ENCODE data around the gene PLA2G3.
"Not testable (repeated sequence)": the region's sequence is repeated elsewhere in the genome, so short reads cannot be mapped to it uniquely, and the experiment has no call there.

The PLA2G3 gene

DNA sequence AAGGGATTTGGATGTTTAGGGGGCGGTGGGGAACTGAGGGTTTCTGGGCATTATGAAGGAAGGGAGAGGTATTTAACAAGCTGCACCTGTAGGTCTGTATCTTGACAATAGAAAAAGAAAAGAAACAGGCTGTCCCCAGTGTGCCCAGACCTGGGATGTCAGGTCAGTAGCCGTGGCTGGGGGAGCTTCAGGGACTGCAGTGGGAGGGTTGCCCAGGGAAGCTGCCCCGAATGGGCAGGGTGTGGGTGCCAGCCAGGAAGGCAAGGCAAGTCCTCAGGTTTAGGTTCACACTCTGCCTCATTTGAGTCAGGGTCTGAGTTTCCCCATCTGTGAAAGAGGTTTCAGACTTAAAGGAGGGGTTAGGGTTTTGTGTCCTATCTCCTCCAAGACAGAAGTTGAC lies 16.0 kb downstream of the PLA2G3 start:
- DNase-seq (ENCODE audit: low read depth in 2 of 2) = no peak

DNA sequence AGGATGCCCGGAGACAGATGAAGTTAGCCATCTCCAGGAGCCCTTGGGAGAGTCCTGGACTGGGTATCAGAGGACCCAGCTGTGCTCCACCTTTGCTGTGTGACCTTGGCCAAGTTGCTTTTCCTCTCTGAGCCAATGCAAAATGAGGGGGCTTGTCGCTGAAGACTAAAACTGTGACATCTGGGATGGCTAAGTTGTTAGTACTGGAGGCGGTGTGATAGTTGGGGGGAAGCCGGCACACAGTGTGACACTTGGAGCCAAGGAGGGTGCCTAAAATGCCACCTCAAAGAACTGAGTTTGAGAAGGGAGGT lies 17.1 kb downstream of the PLA2G3 start:
- no peak for DNase-seq (ENCODE audit: low read depth in 2 of 2)

DNA sequence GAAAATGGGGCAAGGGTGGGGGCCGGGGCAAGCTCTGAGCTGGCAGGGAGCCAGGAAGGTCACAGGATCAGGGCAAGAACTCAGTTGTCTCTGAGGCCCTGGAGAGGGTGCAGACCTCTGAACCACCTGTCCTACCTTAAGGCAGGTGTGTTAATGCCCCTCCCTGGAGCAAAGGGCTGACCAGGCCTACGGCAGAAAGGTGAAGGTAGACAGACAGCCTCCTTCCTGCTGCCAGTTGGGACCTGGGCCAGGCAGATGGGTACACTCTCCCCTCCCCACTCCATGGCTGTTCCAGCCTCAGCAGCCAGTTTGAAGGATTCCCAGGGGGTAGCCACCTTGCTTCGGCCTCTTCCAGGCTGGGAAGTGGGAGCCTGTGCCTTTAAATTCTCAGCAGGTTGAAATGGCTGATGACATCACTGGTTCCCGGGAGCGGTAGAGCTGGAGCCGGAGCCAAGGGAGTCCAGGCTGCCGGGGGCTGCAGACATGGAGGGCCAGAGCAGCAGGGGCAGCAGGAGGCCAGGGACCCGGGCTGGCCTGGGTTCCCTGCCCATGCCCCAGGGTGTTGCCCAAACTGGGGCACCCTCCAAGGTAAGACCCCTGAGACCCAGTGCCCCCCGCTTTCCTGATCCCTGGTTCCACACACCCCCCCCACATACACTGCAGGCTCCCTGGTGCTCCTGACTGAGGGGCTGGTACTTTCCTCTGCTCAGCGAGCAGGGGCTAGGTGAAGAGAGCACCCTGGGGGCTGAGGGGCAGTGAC lies 17.6 kb downstream of the PLA2G3 start, which contains the start of gene INPP5J:
TSS of gene INPP5J (plus strand) at position 435 of the 760 bp plus-strand sequence. CDS start at position 484, 49 bp downstream.
- DNase-seq (ENCODE audit: low read depth in 2 of 2) = no peak

DNA sequence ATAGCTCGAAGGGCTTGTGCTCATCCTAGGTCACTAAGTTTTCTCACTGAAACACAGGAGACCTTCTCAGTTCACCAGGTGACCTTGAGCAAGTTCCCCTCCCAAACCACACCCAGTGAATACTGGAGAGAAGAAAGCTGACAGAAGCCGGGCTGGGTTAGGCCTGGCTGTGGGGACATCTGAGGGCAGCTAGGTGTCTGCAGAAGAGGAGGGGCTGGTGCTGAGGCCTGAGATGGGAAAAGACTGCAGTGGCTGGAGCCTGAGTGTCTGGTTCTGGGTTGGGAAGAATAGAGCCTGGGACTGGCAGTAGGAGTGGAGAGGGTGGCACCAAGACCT lies 18.1 kb downstream of the PLA2G3 start:
- DNase-seq (ENCODE audit: low read depth in 2 of 2) = no peak

DNA sequence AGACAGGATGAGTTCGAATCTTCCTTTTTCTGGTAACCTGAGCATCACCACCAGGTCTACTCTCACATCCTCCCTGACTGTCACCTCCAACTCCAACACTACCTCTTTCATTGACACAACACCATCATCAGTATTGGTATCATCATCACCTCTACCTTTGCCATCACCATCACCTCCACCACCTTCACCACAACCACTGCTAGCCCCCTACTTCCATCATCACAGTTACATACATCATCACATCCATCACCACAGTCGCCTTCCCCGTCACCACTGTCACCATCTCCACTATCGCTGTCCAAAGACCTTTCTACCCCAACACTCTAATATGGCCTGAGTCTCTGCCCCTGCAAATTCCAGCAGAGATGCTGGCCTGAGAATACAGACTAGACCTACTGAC lies 18.9 kb downstream of the PLA2G3 start:
- DNase-seq (ENCODE audit: low read depth in 2 of 2) = no peak

DNA sequence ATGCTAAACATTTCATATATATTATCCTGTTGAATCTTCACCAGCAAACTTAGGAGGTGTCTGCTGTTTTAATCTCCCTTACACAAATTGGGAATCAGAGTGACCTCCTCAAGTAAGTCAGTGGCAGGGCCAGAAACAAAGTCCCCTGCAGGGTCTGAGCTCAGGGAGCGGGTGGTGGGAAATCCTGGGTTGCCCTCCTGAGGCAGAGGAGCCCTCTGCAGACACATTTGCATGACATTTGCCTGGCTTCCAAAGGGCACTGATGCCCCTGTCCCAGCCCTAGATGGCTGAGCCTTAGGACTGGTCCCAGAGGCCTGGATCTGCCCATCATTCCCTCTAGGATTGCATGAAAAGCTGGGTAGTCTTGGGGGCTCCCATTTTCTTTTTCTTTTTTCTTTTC lies 19.7 kb downstream of the PLA2G3 start:
- DNase-seq (ENCODE audit: low read depth in 2 of 2) = no peak

DNA sequence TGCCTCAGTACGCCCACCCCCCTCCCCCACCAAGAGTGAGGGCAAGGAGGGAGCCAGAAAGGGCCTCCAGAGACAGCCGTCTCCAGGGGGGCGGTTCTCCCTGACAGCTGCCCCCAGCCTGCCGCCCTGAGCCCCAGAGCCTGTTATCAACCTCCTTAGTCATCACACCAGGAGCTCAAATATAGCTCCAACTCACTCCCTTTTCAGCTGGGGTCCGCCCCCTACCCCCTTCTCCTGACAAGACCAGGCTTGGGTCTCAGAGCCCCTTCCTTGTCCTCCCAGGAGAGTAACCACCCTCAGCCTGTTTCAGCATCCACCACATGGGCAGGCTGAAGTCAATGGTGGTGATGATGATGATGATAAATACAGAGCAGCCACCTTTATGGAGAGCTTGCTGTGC lies 20.1 kb downstream of the PLA2G3 start:
- DNase-seq (ENCODE audit: low read depth in 2 of 2) = no peak

DNA sequence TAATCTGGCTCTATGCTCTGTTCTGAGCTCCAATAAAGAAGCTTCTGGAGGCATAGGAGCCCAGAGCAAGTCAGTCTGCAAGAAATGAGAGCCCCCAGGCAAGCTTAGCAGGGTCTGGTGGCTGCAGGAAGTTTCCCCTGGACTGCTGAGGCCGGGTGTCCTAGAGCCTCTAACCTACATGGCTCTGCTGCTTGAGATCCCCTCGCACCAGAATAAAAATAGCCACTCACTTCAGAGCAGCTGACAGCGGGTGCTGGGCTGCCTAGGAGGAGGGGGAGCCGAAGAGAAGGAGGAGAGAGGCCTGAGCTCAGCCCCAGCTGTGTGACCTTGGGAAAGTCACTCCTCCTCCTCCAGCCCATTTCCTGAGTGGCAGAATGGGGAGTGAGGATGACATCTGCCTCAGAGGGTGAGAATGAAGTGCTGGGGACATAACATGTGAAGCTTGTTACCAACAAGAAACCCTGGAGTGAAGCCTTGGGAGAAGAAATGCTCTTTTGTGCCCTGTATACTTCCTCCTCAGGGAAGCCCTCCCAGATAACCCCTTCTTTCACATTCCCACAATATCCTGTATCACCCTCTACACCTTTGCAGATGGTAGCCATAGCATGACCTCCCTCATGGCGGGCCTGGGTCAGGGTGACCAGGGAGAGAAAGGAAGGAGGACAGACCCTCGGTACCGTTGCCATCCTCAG lies 21.1 kb downstream of the PLA2G3 start:
- DNase-seq (ENCODE audit: low read depth in 2 of 2) = no peak

DNA sequence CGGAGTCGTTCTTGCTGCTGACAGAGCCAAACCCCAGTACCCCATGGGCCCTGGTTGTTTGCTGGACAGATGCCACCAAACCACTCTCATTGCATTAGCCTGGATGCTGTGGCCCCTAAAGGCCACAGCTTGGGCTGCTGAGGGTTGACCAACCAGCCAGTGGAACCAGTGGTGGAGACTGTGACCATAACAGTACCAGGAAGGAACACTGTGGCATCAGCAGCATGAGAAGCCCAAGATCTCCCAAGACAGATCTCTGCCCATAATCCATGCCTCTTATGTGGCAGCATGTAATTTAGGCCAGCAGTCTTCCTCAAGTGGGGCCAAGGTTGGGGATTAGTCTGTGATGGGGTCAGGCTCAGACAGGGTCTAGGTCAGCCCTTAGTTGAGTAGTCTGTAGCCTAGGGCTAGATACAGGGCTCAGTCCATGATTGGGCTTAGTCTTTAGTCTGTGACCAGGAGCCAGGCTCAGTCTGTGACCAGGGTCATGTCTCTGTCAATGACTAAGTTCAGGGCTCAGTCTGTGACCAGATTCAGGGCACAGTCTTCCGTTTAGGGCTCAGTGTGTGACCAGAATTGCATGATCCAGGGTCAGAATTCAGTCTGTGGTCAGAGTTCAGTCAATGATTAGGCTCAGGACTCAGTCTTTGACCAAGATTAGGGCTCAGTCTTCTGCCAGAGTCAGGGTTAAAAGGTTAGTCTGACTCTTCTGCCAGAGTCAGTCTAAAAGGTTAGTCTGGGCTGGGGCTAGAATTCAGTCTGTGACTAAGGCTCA lies 22.1 kb downstream of the PLA2G3 start:
- no peak for DNase-seq (ENCODE audit: low read depth in 2 of 2)

DNA sequence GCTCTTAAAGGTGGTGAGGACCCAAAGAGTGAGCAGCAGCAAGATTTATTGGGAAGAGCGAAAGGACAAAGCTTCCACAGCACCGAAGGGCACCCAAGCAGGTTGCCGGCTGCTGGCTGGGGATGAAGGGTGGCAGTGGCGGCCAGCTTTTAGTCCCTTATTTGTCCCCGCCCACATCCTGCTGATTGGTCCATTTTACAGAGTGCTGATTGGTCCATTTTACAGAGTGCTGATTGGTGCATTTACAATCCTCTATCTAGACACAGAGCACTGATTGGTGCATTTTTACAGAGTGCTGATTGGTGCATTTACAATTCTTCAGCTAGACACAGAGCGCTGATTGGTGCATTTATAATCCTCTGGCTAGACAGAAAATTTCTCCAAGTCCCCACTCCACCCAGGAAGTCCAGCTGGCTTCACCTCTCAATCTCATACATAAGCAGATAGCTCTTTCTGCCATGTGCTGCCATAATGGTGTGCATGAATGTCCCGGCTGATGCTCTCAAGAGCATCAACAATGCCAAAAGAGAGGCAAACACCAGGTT lies 27.7 kb downstream of the PLA2G3 start:
- not testable (repeated sequence) for DNase-seq (ENCODE audit: low read depth in 2 of 2)

DNA sequence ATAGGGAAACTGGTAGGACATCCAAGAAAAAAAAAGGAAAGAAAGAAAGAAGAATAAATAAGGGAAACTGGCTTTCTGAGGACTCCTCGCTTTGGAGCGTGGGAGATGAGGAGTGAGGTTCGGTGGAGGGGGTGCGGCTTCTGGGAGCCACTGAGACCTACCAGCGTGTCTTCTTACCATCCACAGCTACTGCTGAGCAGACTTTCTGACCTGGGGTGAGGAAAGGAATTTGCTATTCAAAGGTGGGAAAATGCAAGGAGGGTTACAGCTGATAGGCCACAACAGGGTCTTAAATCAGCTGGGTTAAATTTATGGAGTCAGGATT lies 32.5 kb downstream of the PLA2G3 start:
- DNase-seq (ENCODE audit: low read depth in 2 of 2) = no peak

DNA sequence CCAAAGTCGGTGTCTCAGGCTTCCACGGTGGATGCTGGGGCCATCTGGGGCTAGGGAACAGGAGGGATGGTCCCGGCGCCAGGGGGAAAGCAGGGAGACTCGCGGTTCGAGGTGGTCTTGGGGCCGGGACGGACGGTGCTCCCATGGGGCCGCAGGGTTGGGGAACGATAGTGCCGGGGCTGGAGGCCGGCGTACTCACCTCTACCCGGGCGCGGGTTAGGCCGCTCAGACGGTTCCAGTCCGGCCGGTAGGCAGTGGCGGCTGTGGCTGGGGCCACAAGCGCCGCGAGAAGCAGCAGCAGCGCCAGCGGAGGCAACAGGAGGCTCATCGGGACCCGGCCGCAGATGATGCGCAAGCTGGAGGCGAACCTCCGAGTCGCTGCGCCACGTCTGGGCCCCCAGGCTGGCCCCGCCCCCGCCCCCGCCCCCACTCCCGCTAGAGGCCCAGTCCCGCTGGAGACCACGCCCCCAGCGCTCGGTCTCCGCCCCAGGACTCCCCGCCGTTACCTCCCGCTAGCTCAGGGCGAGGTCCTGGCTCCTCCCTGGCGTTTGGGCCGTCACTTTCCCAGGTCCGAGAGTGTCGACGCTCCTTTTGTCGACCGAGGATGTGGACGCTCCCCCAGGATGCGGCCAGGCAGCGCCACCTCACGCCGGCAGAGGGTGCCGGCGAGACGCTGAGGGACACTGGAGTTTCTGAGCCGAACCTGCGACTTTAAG lies 33.0 kb downstream of the PLA2G3 start, which contains the start of gene SELENOM:
TSS of gene SELENOM (minus strand) at position 391 of the 716 bp plus-strand sequence. CDS start at position 328, 63 bp downstream.
- peak; percentile 84 to 86 for DNase-seq (ENCODE audit: low read depth in 2 of 2)

DNA sequence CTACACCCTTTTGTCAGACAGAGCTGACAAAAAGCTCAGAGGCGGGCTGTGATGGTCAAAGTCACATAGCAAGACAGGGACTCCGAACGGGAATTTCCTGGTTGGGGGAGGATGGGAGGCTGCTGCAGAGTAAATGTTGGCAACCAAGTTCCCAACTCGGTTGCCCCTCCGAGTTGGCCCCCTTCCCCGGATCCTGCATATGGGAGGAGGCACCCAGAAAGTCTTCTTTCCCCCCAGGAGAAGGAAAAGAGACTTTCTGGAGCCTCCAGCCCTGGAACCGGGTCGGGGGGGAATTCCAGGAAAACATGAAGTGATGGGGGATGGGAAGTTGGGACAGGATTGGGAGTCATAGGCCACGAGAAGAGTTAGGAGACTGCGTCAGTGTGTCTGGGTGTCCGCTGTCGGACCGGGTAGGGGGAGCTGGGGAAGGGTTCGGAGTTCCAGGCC lies 33.6 kb downstream of the PLA2G3 start:
- no peak for DNase-seq (ENCODE audit: low read depth in 2 of 2)

DNA sequence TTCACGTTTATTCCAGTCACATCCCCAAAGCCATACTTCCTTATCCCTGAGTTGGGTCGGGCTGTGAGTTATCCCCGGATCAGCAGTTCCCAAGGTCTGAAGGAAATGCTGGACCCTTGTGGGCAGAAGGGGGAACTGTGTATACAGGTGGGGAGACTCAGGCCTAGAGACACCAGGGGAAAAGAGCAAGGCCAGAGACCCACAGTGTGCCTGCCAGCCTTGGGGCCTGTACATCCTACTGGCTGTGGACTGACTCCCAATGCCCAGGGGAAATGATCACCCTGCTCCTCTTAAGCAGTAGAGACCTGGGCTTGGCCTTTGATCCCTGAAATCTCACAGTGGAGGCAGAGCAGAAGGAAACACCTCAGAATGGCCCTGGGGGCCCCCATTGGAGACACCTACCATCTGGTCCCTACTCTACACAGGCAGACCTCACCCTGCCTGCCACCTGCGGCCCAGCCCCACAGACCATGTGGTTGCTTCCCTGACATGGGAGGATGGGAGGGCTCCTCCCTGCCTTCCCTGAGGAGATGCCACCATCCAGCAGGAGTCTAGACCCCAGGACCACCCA lies 34.2 kb downstream of the PLA2G3 start:
- no peak for DNase-seq (ENCODE audit: low read depth in 2 of 2)

DNA sequence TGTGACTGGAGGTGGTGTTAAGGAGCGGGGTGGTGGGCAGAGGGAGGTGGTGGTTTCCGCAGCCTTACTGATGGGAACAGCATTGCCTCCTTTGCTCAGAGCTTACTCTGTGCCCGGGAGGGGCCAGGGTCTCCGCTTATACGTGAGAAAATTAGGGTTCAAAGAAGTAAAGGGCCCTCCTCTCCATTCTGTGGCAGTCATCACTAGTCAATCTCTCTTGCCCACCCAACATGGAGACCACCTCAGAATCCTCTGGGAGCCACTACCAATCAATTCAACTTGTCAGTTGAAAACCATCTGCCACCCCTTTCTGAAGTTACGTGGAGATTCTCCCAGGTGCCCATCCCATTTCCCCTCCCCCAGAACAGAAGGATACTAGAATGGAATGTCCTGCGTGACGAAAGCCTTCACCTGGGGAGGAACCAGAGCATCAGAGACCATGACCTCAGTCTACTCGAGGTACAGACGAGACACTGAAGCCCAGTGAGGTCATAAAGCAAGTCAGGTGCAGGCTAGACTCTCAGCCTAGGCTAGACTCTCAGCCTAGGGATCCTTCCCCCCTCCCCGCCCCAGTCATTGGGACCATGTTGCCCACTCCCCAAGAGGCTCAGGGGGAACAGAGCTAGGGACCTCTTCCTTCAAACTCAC lies 34.9 kb downstream of the PLA2G3 start:
- DNase-seq (ENCODE audit: low read depth in 2 of 2) = no peak

DNA sequence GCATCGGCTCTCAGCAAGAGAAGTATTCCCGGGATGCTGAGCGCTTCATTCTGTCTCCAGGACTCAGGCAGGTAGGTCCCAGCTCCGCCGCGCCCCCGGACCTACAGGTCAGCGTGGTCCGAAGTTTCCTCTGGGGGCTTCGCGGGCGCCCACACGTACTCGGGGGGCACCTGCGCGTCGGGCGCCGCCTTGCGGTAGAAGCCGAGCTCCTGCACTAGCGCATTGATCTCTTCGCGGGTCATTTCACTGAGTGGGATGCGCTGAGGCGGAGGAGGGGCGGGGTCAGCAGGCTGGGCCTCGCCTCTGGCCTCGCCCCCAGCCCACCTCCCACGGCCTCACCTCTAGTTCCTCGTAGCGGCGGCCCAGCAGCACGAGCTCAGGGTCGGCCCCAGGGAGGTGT lies 35.4 kb downstream of the PLA2G3 start:
- no peak for DNase-seq (ENCODE audit: low read depth in 2 of 2)

DNA sequence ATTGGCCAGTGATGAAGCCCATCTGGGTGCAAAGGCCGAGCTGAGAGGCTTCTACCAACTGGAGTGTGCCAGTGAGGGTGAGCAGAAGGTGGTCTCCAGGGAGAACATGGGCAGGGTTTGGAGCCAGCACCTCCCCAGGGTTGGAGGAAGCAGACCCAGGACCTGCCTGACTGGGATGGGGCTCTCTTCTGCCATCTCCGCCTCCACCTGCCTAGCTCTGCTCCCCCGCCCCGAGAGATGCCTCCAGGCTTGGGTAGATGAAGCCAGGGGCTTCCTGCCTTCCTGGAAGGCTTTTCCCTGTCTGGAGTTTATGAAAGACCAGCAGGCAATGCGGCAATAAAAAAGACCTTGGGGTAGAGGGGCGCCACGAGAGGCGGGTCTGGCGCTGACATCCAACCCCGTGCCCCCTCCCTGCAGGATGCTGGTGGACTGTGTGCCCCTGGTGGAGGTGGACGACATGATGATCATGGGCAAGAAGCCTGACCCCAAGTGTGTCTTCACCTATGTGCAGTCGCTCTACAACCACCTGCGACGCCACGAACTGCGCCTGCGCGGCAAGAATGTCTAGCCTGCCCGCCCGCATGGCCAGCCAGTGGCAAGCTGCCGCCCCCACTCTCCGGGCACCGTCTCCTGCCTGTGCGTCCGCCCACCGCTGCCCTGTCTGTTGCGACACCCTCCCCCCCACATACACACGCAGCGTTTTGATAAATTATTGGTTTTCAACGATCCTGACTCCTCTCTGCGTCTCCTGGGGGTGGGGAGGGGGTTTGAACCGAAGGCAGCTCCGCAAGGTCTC lies 36.2 kb downstream of the PLA2G3 start:
- no peak for DNase-seq (ENCODE audit: low read depth in 2 of 2)

DNA sequence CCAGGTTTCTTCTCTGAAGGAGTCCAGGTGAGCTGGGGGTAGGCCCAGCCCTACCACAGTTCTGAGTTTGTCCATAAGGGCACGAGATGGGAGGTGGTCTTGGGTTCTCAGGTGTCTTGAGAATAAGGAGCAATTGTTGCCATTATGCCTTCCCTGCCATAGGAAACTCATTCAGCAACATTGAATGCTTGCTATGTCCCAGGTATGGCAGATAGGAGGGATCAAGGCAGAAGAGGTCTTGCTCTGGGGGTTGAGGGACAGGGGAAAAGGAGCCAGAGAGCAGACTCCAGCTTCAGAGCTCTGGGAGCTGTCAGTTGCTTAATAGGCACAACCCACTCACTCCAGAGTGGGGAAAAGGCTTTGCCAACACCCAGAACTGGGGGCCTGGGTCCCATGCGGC lies 37.2 kb downstream of the PLA2G3 start:
- DNase-seq (ENCODE audit: low read depth in 2 of 2) = no peak

DNA sequence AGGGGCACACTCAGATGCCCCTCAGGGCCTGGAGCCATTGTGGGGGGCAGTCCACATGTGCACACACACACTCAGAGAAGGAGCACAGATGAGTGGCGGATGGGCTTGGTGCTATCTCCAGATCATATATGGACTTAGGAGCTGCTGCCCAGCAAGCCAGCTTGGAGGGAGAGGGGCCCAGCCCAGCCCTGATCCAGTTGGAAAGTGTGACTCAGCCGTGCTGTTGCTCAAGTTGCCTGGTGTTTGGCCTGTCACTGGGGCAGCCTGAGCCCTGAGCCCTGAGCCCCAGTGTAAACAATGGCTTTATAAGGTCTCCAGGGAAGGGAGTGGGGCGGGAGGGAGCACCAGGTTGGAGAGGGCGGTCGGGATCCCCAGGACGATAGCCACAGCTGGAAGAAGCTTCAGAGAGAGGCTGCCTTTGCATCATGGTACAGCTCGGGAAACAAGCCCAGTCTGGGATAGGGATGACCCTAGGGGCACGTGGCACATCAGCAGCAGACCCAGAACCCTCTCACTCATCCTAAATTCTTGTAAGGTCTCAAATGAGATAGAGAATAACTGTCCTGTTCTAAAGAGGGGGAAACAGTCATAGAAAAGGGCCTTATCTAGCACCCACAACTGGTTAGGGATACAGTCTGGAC lies 37.7 kb downstream of the PLA2G3 start:
- no peak for DNase-seq (ENCODE audit: low read depth in 2 of 2)

Data from stimulated activated CD8-positive, alpha-beta memory T cell treated with anti-CD3 and anti-CD28 coated beads, Interleukin-2, amount 100 ng/mL, for 48 hours (primary cell).